Measurements from ENCODE around the gene CTXN2. TPM values are rescaled to one million over a fixed set of nuclear protein-coding genes. Genes with fewer than 3 reads are reported as not detected.

Gene CTXN2
- total RNA-seq (0.10 TPM in 1 of 2 replicates, not detected in the other), polyA plus RNA-seq (not detected in 2 replicates), polyA minus RNA-seq (0.07 TPM in 1 of 2 replicates, not detected in the other)
- total RNA-seq (2013): not detected

- peaks cover 0 to 3% (median 0%) of the 10 kb centered on the region in 3 donors for H3K9me3 ChIP-seq (ENCODE audit: control extremely low read depth in 1 of 3, control insufficient read depth in 2 of 3, insufficient read depth in 1 of 3, low read length in 2 of 3)
- no peak within 1 kb of the TSS for H3K4me3 Mint-ChIP-seq
- no peak within 1 kb of the TSS for H2AFZ ChIP-seq (ENCODE audit: insufficient read depth, low read depth, low read length, poor library complexity, severe bottlenecking)
- no peaks in the 10 kb centered on the region for H3K36me3 ChIP-seq (replicated peaks in 1 of 2; ENCODE audit: control extremely low read depth in 1 of 2, control insufficient read depth in 1 of 2, extremely low read depth in 1 of 2, insufficient read depth in 2 of 2, low read length in 1 of 2)
- H3K9me3 Mint-ChIP-seq (ENCODE audit: insufficient read depth): no peaks in the 10 kb centered on the region
- no peaks in the 10 kb centered on the region for H3K79me2 ChIP-seq (ENCODE audit: control insufficient read depth, insufficient read depth, low read length)
- ChIA-PET POLR2A (no interaction called here), CTCF (no interaction called here)
- H3K27ac ChIP-seq (ENCODE audit: low read length in 2 of 2): no peak within 1 kb of the TSS
- no peak within 1 kb of the TSS for H3K4me3 ChIP-seq (ENCODE audit: control extremely low read depth in 1 of 5, extremely low read depth in 1 of 5, insufficient read depth in 1 of 5, low read depth in 2 of 5, low read length in 4 of 5)
- peaks cover 2% of the 10 kb centered on the region for H3K4me1 Mint-ChIP-seq
- peaks cover 0 to 9% (median 4%) of the 10 kb centered on the region in 4 experiments for H3K27me3 ChIP-seq (replicated peaks in 1 of 4; ENCODE audit: control extremely low read depth in 1 of 4, control insufficient read depth in 3 of 4, insufficient read depth in 4 of 4, low read length in 3 of 4)
- H4K20me1 ChIP-seq (ENCODE audit: control insufficient read depth, insufficient read depth, low read length, poor library complexity, severe bottlenecking): no peaks in the 10 kb centered on the region
- H3K9ac ChIP-seq (ENCODE audit: low read length): no peak within 1 kb of the TSS
- H3K4me2 ChIP-seq (replicated peaks; ENCODE audit: low read depth, low read length, poor library complexity, severe bottlenecking): no peak within 1 kb of the TSS
- 19% methylated on average over 28 of the region's 31 CpGs for WGBS (ENCODE audit: insufficient coverage)
- TF ChIP-seq EZH2 (IDR thresholded peaks at IDR 0.05; ENCODE audit: borderline replicate concordance, insufficient read depth, low read depth, low read length, poor library complexity, severe bottlenecking) (no peak), CTCF (IDR thresholded peaks at IDR 0.05) (no peak)
- ATAC-seq (ENCODE audit: low read depth): no peak
- peaks cover 43% of the 10 kb centered on the region for H3K27me3 Mint-ChIP-seq
- no peak within 1 kb of the TSS for H3K27ac Mint-ChIP-seq
- intact Hi-C loops (cut with micrococcal nuclease): no loop called here
- no peak for DNase-seq
- no peaks in the 10 kb centered on the region for H3K4me1 ChIP-seq (ENCODE audit: control insufficient read depth in 2 of 2, insufficient read depth in 2 of 2, low read length in 2 of 2)
Measured at GRCh38 chr15:48191574-48192225, at the start of gene CTXN2. CTXN2 (plus strand) TSS chr15:48191665; CDS start chr15:48201301, 9,636 bp downstream.

- H3K4me3 Mint-ChIP-seq: no peak overlapping the region
- ATAC-seq (ENCODE audit: low read depth) (no peak), DNase-seq (no peak)
- H3K4me1 Mint-ChIP-seq: peaks cover 3% of the 10 kb centered on the region
- no CpG with 5 or more reads among the region's 1 CpG for WGBS (ENCODE audit: insufficient coverage)
- Histone ChIP-seq H3K27me3 (replicated peaks in 1 of 4; ENCODE audit: control extremely low read depth in 1 of 4, control insufficient read depth in 3 of 4, insufficient read depth in 4 of 4, low read length in 3 of 4) (no peaks in the 10 kb centered on the region), H3K4me1 (ENCODE audit: control insufficient read depth in 2 of 2, insufficient read depth in 2 of 2, low read length in 2 of 2) (no peaks in the 10 kb centered on the region), H3K4me2 (replicated peaks; ENCODE audit: low read depth, low read length, poor library complexity, severe bottlenecking) (no peak overlapping the region), H3K79me2 (ENCODE audit: control insufficient read depth, insufficient read depth, low read length) (no peaks in the 10 kb centered on the region), H2AFZ (ENCODE audit: insufficient read depth, low read depth, low read length, poor library complexity, severe bottlenecking) (no peak overlapping the region), H3K27ac (ENCODE audit: low read length in 2 of 2) (no peak overlapping the region), H3K4me3 (ENCODE audit: control extremely low read depth in 1 of 5, extremely low read depth in 1 of 5, insufficient read depth in 1 of 5, low read depth in 2 of 5, low read length in 4 of 5) (no peak overlapping the region), H3K9me3 (ENCODE audit: control extremely low read depth in 1 of 3, control insufficient read depth in 2 of 3, insufficient read depth in 1 of 3, low read length in 2 of 3) (no peaks in the 10 kb centered on the region), H3K9ac (ENCODE audit: low read length) (no peak overlapping the region), H3K36me3 (replicated peaks in 1 of 2; ENCODE audit: control extremely low read depth in 1 of 2, control insufficient read depth in 1 of 2, extremely low read depth in 1 of 2, insufficient read depth in 2 of 2, low read length in 1 of 2) (peaks cover 0 to under 1% of the 10 kb centered on the region in 2 experiments), H4K20me1 (ENCODE audit: control insufficient read depth, insufficient read depth, low read length, poor library complexity, severe bottlenecking) (no peaks in the 10 kb centered on the region)
- H3K27me3 Mint-ChIP-seq: no peaks in the 10 kb centered on the region
- TF ChIP-seq EZH2 (IDR thresholded peaks at IDR 0.05; ENCODE audit: borderline replicate concordance, insufficient read depth, low read depth, low read length, poor library complexity, severe bottlenecking) (no peak), CTCF (IDR thresholded peaks at IDR 0.05) (no peak)
- CTCF ChIA-PET: no interaction called here
- POLR2A ChIA-PET: no interaction called here
- intact Hi-C loops (cut with micrococcal nuclease): no loop called here
- no peak overlapping the region for H3K27ac Mint-ChIP-seq
- H3K9me3 Mint-ChIP-seq (ENCODE audit: insufficient read depth): no peaks in the 10 kb centered on the region
Measured at GRCh38 chr15:48143856-48144255, 47.6 kb upstream of the CTXN2 start.
